GM12891 (cell line): Measurements from ENCODE around the gene PPP2R2D.

Source experiments
- POLR2A ChIP-seq: IDR thresholded peaks from 2 replicates; pipeline ENCODE4 v1.6.1; 2011; ENCODE audit warnings: low read depth, low read length, control low read depth
- POLR2AphosphoS5 ChIP-seq: IDR thresholded peaks from 2 replicates; pipeline ENCODE4 v1.6.1; 2011; ENCODE audit warnings: low read depth, low read length, control low read depth

DNA sequence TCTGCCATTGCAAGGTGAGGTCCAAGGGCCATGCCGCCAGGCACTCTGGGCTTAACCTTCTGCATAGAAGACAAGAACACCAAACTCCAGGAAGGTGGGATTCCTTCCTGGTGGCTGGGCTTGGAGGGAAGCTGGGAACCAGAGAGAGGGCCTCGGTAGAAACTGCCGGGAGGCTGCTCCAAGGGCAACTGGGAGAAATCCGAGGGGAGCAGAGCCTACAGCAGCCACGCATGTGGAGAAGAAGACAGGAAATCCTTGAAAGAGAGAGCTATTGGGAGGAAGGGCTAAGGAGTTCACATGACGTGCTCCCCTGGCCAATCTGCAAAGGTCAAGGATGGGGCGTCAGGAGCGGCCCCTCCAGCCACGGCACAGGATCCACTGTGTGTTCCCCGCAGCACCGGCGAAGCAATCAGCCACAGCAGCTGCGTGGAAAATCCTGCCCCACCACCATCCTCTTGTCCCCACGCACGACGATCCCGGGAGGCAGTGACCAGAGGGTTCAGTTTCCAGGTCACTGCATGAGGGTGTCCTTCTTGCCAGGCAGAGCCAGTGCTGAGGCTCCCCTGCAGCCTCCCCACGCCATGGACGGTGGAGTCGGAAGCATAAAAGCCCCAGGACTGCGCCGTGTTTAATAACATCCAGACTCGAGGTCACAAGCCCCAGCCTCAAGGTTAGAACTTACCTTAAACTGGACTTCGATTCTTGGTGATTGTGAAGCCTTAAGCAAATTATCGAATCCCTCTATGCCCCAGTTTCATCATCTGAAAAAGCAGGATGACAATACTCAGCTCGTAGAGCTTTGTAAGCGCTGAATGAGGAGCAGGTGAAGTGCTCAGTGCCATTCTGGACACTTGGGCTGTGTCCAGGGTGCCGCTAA, 8.6 kb upstream of the PPP2R2D start:
- TF ChIP-seq POLR2AphosphoS5 = no peak
- TF ChIP-seq POLR2A = no peak
